ENCODE data around the gene FHOD1. TPM values are rescaled to one million over a fixed set of nuclear protein-coding genes. Genes with fewer than 3 reads are reported as not detected.

The FHOD1 gene
- total and polyA plus RNA-seq, 2 experiments from 2014 or later: 10.0 to 17.2 TPM

DNA sequence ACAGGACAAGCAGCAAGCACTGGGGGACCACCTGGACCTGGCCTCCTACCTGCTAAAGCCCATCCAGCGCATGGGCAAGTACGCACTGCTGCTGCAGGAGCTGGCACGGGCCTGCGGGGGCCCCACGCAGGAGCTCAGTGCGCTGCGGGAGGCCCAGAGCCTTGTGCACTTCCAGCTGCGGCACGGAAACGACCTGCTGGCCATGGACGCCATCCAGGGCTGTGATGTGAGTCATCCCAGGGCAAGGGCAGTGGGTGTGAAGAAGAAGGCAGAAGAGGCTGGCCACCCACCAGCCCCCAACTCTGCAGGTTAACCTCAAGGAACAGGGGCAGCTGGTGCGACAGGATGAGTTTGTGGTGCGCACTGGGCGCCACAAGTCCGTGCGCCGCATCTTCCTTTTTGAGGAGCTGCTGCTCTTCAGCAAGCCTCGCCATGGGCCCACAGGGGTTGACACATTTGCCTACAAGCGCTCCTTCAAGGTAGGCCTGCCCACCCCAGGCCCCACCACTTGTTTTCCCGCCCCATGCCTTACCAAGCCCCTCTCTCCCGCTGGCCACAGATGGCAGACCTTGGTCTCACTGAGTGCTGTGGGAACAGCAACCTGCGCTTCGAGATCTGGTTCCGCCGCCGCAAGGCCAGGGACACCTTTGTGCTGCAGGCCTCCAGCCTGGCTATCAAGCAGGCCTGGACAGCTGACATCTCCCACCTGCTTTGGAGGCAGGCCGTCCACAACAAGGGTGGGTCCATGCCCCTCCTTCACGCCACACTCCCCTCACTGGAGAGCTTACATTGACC is 39.4 kb upstream of the FHOD1 start:
- H3K4me2 ChIP-seq: no peak overlapping the region
- no peak for DNase-seq (ENCODE audit: low spot score)
- H2AFZ ChIP-seq: no peak overlapping the region
- H3K79me2 ChIP-seq: no peaks in the 10 kb centered on the region
- WGBS (ENCODE audit: low lambda C conversion rate, missing lambda C conversion rate): 93% methylated on average over 19 of the region's 28 CpGs
- no peaks in the 10 kb centered on the region for H4K20me1 ChIP-seq (ENCODE audit: insufficient read depth, poor library complexity, severe bottlenecking)
- H3K4me1 ChIP-seq (ENCODE audit: insufficient read depth): no peaks in the 10 kb centered on the region
- no peaks in the 10 kb centered on the region for H3K9me2 ChIP-seq (replicated peaks; ENCODE audit: insufficient read depth)
- H3K36me3 ChIP-seq (replicated peaks; ENCODE audit: insufficient read depth, low read depth): no peaks in the 10 kb centered on the region
- no peaks in the 10 kb centered on the region for H3K9me3 ChIP-seq (ENCODE audit: low read depth)
- no peak overlapping the region for H3K27ac ChIP-seq
- no peak overlapping the region for H3K4me3 ChIP-seq
- H3K27me3 ChIP-seq: no peaks in the 10 kb centered on the region
- TF ChIP-seq, protein P1, sequence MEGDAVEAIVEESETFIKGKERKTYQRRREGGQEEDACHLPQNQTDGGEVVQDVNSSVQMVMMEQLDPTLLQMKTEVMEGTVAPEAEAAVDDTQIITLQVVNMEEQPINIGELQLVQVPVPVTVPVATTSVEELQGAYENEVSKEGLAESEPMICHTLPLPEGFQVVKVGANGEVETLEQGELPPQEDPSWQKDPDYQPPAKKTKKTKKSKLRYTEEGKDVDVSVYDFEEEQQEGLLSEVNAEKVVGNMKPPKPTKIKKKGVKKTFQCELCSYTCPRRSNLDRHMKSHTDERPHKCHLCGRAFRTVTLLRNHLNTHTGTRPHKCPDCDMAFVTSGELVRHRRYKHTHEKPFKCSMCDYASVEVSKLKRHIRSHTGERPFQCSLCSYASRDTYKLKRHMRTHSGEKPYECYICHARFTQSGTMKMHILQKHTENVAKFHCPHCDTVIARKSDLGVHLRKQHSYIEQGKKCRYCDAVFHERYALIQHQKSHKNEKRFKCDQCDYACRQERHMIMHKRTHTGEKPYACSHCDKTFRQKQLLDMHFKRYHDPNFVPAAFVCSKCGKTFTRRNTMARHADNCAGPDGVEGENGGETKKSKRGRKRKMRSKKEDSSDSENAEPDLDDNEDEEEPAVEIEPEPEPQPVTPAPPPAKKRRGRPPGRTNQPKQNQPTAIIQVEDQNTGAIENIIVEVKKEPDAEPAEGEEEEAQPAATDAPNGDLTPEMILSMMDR (IDR thresholded peaks at IDR 0.05; ENCODE audit: poor library complexity): no peak
- no peak for TF ChIP-seq EZH2 (IDR thresholded peaks at IDR 0.05; ENCODE audit: borderline replicate concordance)
- no peak for TF ChIP-seq EZH2phosphoT487 (IDR thresholded peaks at IDR 0.05; ENCODE audit: low read depth, severe bottlenecking, unreplicated experiment)

DNA sequence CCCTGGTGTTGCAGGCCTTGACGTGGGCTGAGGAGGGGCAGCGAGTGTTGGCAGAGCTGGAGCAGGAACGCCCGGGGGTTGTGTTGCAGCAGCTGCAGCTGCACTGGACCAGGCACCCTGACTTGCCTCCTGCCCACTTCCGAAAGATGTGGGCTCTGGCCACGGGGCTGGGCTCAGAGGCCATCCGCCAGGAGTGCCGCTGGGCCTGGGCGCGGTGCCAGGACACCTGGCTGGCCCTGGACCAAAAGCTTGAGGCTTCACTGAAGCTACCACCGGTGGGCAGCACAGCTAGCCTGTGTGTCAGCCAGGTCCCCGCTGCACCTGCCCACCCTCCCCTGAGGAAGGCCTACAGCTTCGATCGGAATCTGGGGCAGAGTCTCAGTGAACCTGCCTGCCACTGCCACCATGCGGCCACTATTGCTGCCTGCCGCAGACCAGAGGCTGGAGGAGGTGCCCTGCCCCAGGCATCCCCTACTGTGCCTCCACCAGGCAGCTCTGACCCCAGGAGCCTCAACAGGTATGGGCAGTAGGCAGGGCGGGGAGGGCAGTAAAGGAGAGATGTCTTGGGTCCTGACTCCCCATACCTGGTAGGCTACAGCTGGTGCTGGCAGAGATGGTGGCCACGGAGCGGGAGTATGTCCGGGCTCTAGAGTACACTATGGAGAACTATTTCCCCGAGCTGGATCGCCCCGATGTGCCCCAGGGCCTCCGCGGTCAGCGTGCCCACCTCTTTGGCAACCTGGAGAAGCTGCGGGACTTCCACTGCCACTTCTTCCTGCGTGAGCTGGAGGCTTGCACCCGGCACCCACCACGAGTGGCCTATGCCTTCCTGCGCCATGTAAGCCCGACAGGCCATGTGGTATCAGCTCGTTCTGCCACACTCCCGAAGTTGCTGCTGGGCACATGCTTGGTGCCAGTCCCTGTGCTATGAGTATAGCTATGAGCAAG is 37.7 kb upstream of the FHOD1 start:
- Histone ChIP-seq H3K4me3 (no peak overlapping the region), H3K36me3 (replicated peaks; ENCODE audit: insufficient read depth, low read depth) (no peaks in the 10 kb centered on the region), H3K9me3 (ENCODE audit: low read depth) (no peaks in the 10 kb centered on the region), H3K27ac (no peak overlapping the region), H3K79me2 (no peaks in the 10 kb centered on the region), H3K4me2 (no peak overlapping the region), H3K4me1 (ENCODE audit: insufficient read depth) (no peaks in the 10 kb centered on the region), H3K27me3 (no peaks in the 10 kb centered on the region), H2AFZ (no peak overlapping the region), H4K20me1 (ENCODE audit: insufficient read depth, poor library complexity, severe bottlenecking) (no peaks in the 10 kb centered on the region), H3K9me2 (replicated peaks; ENCODE audit: insufficient read depth) (no peaks in the 10 kb centered on the region)
- 76% methylated on average over 28 of the region's 34 CpGs for WGBS (ENCODE audit: low lambda C conversion rate, missing lambda C conversion rate)
- TF ChIP-seq, protein P1 (IDR thresholded peaks at IDR 0.05; ENCODE audit: poor library complexity): peak; percentile 46
- TF ChIP-seq EZH2 (IDR thresholded peaks at IDR 0.05; ENCODE audit: borderline replicate concordance) (no peak), EZH2phosphoT487 (IDR thresholded peaks at IDR 0.05; ENCODE audit: low read depth, severe bottlenecking, unreplicated experiment) (no peak)
- peak; percentile 66 for DNase-seq (ENCODE audit: low spot score)

DNA sequence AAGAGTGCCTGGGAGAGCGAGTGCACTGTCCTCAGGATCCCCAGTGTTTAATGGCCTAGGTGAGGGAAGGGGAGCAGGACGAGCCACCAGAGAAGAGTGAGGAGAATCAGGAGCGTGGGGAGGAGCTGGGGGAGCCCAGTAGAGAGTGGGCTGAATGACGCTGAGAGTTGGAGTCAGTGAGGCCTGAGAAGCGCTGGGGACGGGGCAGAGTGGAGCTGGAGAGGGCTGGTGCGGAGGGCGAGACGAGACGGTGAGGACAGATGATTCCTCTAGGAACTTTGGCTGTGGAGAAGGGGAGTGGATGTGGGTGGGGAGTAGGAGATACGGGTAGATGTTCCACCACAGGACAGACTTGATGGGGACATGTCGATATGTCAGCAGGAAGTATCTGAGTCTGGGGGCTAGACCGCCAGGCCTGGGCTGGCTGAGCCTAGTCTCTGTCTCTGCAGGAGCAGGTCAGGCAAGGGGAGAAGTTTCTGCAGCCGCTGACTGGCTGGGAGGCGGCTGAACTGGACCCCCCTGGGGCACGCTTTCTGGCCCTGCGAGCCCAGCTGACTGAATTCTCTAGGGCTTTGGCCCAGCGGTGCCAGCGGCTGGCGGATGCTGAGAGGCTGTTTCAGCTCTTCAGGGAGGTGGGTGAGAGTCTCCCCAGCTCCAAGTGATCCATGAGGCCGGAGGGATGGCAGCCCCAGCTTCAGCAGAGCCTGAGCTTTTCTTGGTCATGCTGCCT is 36.7 kb upstream of the FHOD1 start:
- Histone ChIP-seq H4K20me1 (ENCODE audit: insufficient read depth, poor library complexity, severe bottlenecking) (no peaks in the 10 kb centered on the region), H3K27me3 (no peaks in the 10 kb centered on the region), H3K9me3 (ENCODE audit: low read depth) (no peaks in the 10 kb centered on the region), H3K4me3 (no peak overlapping the region), H3K4me1 (ENCODE audit: insufficient read depth) (peaks cover 3% of the 10 kb centered on the region), H3K9me2 (replicated peaks; ENCODE audit: insufficient read depth) (no peaks in the 10 kb centered on the region), H2AFZ (no peak overlapping the region), H3K4me2 (no peak overlapping the region), H3K27ac (no peak overlapping the region), H3K36me3 (replicated peaks; ENCODE audit: insufficient read depth, low read depth) (no peaks in the 10 kb centered on the region), H3K79me2 (no peaks in the 10 kb centered on the region)
- no peak for DNase-seq (ENCODE audit: low spot score)
- 95% methylated on average over 19 of the region's 21 CpGs for WGBS (ENCODE audit: low lambda C conversion rate, missing lambda C conversion rate)
- TF ChIP-seq, protein P1 (IDR thresholded peaks at IDR 0.05; ENCODE audit: poor library complexity): no peak
- TF ChIP-seq EZH2 (IDR thresholded peaks at IDR 0.05; ENCODE audit: borderline replicate concordance) (no peak), EZH2phosphoT487 (IDR thresholded peaks at IDR 0.05; ENCODE audit: low read depth, severe bottlenecking, unreplicated experiment) (no peak)
